ENCODE results near the gene ZFYVE1.
"Not testable (repeated sequence)": the region's sequence is repeated elsewhere in the genome, so short reads cannot be mapped to it uniquely, and the experiment has no call there.

ZFYVE1 gene

GRCh38 chr14:72962829-72963312, 64.0 kb downstream of the ZFYVE1 start:
- Histone ChIP-seq H2AFZ (ENCODE audit: low read depth) (no peak overlapping the region), H4K20me1 (ENCODE audit: insufficient read depth) (no peaks in the 10 kb centered on the region), H3K36me3 (ENCODE audit: insufficient read depth) (no peaks in the 10 kb centered on the region), H3K4me3 (IDR thresholded peaks at IDR 0.05; ENCODE audit: insufficient read depth, low read depth, low read length) (no peak overlapping the region), H3K79me2 (ENCODE audit: insufficient read depth, low read depth) (no peaks in the 10 kb centered on the region), H3K4me2 (peak overlapping the region; percentile 17; the same call in 1 of the 2 replicates), H3K27me3 (ENCODE audit: insufficient read depth, low read depth) (no peaks in the 10 kb centered on the region), H3K4me1 (ENCODE audit: low read depth, poor library complexity, severe bottlenecking) (peaks cover 50% of the 10 kb centered on the region), H3K27ac (peak overlapping the region; percentile 81), H3K9ac (no peak overlapping the region)
- TF ChIP-seq, protein P1, sequence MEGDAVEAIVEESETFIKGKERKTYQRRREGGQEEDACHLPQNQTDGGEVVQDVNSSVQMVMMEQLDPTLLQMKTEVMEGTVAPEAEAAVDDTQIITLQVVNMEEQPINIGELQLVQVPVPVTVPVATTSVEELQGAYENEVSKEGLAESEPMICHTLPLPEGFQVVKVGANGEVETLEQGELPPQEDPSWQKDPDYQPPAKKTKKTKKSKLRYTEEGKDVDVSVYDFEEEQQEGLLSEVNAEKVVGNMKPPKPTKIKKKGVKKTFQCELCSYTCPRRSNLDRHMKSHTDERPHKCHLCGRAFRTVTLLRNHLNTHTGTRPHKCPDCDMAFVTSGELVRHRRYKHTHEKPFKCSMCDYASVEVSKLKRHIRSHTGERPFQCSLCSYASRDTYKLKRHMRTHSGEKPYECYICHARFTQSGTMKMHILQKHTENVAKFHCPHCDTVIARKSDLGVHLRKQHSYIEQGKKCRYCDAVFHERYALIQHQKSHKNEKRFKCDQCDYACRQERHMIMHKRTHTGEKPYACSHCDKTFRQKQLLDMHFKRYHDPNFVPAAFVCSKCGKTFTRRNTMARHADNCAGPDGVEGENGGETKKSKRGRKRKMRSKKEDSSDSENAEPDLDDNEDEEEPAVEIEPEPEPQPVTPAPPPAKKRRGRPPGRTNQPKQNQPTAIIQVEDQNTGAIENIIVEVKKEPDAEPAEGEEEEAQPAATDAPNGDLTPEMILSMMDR (conservative IDR thresholded peaks at IDR 0.05; ENCODE audit: low read depth, low read length): no peak

- H4K20me1 ChIP-seq (ENCODE audit: insufficient read depth); H3K9ac ChIP-seq; H3K79me2 ChIP-seq (ENCODE audit: insufficient read depth, low read depth); H3K4me3 ChIP-seq (IDR thresholded peaks at IDR 0.05; ENCODE audit: insufficient read depth, low read depth, low read length); H2AFZ ChIP-seq (ENCODE audit: low read depth); H3K4me2 ChIP-seq; H3K36me3 ChIP-seq (ENCODE audit: insufficient read depth); H3K27ac ChIP-seq; H3K27me3 ChIP-seq (ENCODE audit: insufficient read depth, low read depth): not testable (repeated sequence)
- peaks cover 50% of the 10 kb centered on the region for H3K4me1 ChIP-seq (ENCODE audit: low read depth, poor library complexity, severe bottlenecking)
Measured at GRCh38 chr14:72962336-72962754, 64.6 kb downstream of the ZFYVE1 start.

GRCh38 chr14:72961579-72962335, 65.1 kb downstream of the ZFYVE1 start:
- H3K4me1 ChIP-seq (ENCODE audit: low read depth, poor library complexity, severe bottlenecking): peaks cover 53% of the 10 kb centered on the region
- H2AFZ ChIP-seq (ENCODE audit: low read depth): no peak overlapping the region
- H3K4me2 ChIP-seq: no peak overlapping the region
- TF ChIP-seq, protein P1 (conservative IDR thresholded peaks at IDR 0.05; ENCODE audit: low read depth, low read length): no peak
- H3K27me3 ChIP-seq (ENCODE audit: insufficient read depth, low read depth): no peaks in the 10 kb centered on the region
- H3K9ac ChIP-seq: no peak overlapping the region
- no peaks in the 10 kb centered on the region for H3K79me2 ChIP-seq (ENCODE audit: insufficient read depth, low read depth)
- H4K20me1 ChIP-seq (ENCODE audit: insufficient read depth): no peaks in the 10 kb centered on the region
- H3K27ac ChIP-seq: no peak overlapping the region
- H3K36me3 ChIP-seq (ENCODE audit: insufficient read depth): no peaks in the 10 kb centered on the region
- no peak overlapping the region for H3K4me3 ChIP-seq (IDR thresholded peaks at IDR 0.05; ENCODE audit: insufficient read depth, low read depth, low read length)

GRCh38 chr14:72961016-72961415, 65.9 kb downstream of the ZFYVE1 start:
- H3K4me3 ChIP-seq (IDR thresholded peaks at IDR 0.05; ENCODE audit: insufficient read depth, low read depth, low read length); H4K20me1 ChIP-seq (ENCODE audit: insufficient read depth); H2AFZ ChIP-seq (ENCODE audit: low read depth); H3K9ac ChIP-seq; H3K36me3 ChIP-seq (ENCODE audit: insufficient read depth); H3K4me2 ChIP-seq; H3K79me2 ChIP-seq (ENCODE audit: insufficient read depth, low read depth); H3K27ac ChIP-seq; H3K27me3 ChIP-seq (ENCODE audit: insufficient read depth, low read depth): not testable (repeated sequence)
- H3K4me1 ChIP-seq (ENCODE audit: low read depth, poor library complexity, severe bottlenecking): peaks cover 48% of the 10 kb centered on the region

- H3K4me1 ChIP-seq (ENCODE audit: low read depth, poor library complexity, severe bottlenecking): peaks cover 23% of the 10 kb centered on the region
- TF ChIP-seq, protein P1 (conservative IDR thresholded peaks at IDR 0.05; ENCODE audit: low read depth, low read length): no peak
- H3K36me3 ChIP-seq (ENCODE audit: insufficient read depth): no peaks in the 10 kb centered on the region
- no peak overlapping the region for H3K4me2 ChIP-seq
- H2AFZ ChIP-seq (ENCODE audit: low read depth): no peak overlapping the region
- no peak overlapping the region for H3K9ac ChIP-seq
- H3K27me3 ChIP-seq (ENCODE audit: insufficient read depth, low read depth): no peaks in the 10 kb centered on the region
- H4K20me1 ChIP-seq (ENCODE audit: insufficient read depth): no peaks in the 10 kb centered on the region
- no peaks in the 10 kb centered on the region for H3K79me2 ChIP-seq (ENCODE audit: insufficient read depth, low read depth)
- no peak overlapping the region for H3K4me3 ChIP-seq (IDR thresholded peaks at IDR 0.05; ENCODE audit: insufficient read depth, low read depth, low read length)
- no peak overlapping the region for H3K27ac ChIP-seq
Measured at GRCh38 chr14:72958548-72958947, 68.4 kb downstream of the ZFYVE1 start.

Measured in KMS-11 (cell line).